ENCODE data around the gene ALDH1A1.
"Not testable (repeated sequence)": the region's sequence is repeated elsewhere in the genome, so short reads cannot be mapped to it uniquely, and the experiment has no call there.

The ALDH1A1 gene

DNA sequence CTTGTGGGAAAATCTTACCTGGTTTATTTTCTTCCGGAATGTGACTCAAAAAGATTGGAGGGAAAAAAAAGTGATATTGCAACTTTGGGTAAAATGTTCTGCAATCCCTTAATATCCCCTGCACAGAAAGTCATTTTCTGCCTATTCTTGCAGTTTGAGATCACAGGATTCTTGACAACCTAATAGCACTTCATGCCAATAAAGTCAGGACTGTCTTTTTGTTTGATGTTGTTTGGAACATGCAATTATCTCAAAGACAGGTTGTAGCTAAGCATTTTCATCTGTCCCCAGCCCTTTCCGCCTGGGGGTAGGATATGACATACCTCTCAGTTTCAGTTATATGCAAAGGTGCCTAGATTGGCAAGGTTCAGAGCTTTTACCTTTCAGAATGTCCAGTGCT, 63.9 kb downstream of the ALDH1A1 start:
- no peak for DNase-seq

DNA sequence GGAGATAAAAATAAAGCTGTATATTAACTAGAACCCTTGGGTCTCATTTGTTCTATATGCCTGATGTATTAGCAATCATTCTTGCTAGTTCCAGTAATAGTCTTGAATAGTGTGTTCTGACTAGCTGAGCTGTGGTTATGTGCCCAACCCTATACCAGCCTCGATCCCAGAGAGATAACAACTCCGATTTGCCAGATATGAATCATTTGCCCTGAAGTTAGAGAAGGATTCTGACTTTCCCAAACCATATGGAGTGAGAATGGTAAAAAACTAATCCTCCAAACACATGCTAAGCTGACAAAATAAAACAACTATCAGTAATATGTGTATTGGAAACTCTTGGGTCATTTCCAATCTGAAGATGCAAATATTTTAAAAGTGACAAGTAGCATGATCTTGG, 64.8 kb downstream of the ALDH1A1 start:
- no peak for DNase-seq

DNA sequence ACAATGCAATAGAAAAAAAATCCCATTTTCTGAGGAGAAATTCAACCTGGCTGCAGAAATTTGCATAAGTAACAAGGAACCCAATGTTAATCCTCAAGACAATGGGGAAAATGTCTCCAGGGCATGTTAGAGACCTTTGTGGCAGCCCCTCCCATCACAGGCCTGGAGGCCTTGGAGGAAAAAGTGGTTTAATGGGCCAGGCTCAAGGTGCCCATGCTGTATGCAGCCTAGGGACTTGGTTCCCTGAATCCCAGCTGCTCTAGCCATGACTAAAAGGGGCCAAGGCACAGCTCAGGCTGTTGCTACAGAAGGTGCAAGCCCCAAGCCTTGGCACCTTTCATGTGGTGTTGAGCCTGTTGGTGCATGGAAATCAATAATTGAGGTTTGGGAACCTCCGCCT, 66.5 kb downstream of the ALDH1A1 start:
- no peak for DNase-seq

DNA sequence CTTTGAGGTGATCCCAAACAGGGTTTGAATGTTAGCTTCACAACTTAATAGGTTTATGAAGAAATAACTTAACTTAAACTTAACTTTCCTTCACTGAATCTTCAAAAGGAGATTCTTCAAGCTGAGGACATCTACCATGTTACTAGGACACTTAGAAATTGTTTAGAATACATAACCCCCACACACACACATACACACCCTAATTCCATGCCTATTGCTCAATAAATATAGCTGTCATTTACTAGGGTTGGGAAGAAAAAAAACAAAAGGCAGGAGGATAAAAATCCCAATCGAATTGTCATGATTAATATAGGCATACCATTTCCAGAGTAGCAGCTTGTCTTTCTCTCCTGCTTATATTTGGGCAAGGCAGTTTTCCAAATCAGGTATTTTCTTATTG, 68.3 kb downstream of the ALDH1A1 start:
- no peak for DNase-seq

DNA sequence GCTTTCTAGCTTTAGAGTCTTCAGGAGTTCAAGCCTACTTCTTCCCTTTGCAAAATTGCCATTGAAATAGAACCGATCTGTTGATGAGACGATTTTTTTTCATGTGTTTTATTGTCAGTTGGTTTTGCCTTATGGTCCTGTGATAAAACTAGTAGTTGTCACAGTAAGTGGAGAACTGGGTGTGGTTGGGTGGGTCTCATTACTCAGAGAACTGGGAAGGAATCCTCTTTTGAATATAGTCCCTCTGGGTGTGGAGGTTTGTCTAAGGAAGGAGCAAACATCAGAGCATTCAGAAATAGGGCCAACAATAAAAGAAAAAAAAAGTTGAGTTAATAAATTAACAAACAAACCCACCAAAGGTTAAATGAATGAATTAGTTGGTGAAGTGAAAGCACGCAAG, 69.0 kb downstream of the ALDH1A1 start:
- DNase-seq: no peak

DNA sequence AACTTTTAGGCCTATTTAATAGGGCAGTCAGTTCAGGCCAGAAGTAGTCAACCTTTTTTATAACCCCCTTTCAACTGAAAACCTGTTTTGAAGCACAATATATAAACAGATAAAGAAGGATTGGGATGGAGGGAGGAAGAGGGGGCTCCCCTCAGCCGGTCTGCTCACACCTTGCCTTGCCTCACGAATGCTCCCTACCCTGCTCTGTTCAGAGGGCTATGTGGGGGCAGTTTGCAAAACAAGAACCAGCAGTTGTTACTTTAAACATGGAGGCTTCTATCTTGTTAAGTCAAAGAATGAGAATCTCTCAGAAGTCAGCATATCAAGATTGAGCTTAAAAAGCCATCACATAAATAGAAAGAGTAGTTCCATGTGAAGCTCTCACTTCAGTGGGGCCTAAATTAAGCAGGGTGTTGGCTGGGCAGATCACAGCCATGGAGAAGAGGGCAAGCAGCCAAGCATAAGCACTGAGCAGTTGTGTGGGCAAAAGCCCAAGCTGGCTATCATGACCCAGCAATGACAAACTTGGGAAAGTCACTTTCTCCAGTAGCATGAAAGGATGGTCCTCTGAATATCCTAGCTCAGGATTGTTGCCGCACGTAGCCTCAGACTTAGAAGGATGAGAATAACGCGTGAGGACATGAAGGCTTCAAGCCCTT, 70.6 kb downstream of the ALDH1A1 start:
- no peak for DNase-seq

DNA sequence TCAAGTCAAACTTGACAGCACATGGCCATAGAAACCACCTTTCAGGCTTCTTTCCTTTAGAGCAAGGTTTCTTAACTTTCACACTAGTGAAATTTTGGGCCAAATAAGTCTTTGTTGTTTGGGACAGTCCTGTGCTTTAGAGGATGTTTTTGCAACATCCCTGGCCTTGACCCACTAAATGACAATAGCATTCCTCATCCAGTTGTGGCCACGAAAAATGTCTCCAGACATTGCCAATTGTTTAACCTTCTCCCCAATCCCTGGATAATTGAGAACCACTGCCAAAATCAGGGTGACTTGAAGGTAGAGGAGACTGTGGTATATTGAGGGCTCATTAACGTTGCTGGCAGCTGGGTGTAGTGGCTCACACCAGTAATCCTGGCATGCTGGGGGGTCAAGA, 72.0 kb downstream of the ALDH1A1 start:
- no peak for DNase-seq

DNA sequence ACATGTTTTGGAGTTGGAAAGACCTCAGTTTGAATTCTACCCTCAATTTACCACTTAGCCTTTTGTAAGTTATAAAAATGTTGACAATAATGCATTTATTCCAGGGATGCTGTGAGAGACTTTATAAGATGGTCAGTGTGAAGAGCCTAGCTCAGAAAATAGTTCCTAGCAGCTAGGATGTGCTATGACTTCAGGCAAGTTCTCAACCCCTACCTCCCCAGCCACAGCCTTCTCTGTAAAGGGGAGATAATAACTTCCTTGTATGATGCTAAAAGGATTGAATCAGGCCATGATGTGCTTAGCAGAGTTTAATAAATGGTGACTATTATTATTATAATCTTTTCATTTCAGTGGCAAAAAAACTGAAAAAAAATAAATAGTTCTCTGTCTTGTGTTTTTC, 77.6 kb downstream of the ALDH1A1 start:
- no peak for DNase-seq

DNA sequence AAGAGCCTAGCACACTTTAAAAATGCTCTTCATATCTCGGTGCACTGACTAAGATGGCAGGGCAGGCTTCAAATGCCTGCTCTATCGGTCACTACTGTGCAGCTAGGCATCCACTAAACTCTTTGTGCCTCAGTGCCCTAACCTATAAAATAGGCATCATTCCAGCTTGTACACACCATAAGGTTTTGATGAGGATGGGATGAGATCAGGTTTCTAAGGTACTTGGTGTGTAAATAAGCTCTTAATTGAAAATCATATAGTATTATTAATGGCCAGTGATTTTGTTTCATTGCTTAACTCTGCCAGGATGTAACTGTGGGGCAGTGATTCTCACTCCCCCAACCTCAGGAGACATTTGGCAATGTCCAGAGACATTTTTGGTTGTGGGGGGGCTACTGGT, 78.5 kb downstream of the ALDH1A1 start:
- no peak for DNase-seq

DNA sequence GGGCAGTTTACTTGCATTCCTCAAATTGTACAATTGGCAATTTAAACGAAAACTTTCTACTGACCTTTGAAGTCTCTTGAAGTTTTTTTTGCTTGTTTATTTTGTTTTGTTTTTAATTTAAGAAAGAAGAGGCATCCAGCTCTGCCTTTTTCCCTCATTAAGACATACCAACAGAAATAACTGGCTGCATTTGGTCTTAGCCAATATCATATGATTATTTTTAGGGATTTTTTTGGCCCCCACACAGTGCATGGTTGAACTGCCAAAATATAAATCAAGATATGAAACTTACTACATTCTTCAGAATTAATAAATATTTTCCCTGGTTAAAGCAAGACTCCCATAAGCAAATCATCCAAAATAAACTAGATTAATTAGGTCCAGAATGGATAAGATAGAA, 79.4 kb downstream of the ALDH1A1 start:
- DNase-seq: no peak

DNA sequence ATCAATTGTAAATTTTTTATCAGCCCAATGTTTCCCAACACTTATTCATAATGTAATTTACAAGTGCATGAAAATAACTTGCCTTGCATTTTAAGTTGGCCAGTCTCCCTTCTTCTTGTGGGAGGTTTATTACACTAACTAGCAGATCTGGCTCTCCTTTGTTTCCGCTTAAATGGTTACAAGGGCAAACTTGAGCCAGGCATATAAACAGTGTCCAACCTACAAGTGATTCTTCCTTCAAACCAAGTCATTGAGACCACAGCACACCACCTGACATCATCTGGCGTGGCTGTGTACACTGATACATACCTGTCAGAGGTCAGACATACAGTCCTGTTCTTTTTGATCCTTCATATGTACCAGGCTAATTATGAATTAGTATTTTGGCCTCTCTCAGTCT, 80.1 kb downstream of the ALDH1A1 start:
- no peak for DNase-seq

DNA sequence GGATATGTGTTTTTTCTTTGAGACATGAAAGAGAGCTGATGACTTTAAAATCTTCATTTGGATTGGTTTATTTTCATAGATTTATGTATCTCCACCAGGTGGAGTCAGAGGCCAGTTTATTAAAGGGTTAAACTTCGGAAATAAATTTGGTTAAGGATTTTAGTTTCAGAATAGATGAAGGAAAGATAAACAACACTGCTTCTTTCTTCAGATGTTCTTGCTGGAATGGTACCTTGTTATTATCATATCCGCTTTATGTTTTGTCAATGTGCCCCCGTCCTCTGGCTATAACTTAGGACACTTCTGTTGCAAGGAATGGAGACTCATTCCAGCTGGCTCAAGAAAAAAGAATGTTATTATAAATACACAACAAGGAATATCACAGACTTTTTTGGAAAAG, 81.2 kb downstream of the ALDH1A1 start:
- no peak for DNase-seq

DNA sequence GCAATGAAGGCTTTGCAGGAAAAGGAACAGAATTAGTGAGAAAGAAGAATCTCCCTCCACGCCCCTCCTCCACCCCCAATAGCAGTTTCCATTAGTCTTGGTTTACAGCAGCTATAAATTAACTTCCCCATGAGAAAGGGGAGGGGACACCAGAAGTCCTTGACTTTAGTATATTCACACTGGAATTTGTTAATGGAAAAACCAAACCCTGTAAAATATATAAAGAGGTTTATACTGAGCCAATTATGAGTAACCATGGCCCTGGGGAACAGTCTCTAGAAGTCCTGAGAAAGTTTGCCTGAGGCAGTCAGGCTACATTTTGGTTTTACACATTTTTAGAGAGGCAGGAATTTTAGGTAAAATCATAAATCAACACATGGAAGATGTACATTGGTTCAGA, 88.5 kb downstream of the ALDH1A1 start:
- DNase-seq: no peak

DNA sequence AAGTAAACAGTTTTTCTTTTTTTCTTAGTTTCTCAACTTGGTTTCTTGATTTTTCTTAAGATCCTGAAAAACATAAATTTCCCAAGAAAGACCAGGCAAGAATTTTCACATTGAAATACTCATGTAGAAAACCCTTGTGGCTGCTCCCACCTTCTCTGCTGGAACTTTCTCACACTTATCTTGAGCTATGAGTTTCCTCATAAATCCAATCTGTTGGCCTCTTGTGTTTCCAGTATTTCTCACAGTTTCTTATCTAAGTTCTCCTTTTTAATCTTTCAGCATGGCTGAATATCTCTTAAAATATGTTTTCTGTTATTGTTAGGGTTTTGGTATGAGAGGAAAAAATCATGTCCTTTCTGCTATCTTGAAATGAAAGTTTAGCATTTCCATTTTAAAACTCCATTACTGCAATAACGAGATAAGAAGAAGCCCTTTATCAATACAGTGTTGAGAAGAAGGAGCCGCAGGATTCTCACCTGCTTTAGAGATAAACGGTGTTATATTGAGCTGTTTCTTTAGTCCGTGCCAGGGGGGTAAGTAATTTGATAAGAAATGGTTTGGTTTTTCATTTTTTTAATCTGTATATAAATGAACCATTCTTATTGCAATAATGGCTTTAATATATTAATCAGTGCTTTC, 89.3 kb downstream of the ALDH1A1 start:
- DNase-seq: no peak

DNA sequence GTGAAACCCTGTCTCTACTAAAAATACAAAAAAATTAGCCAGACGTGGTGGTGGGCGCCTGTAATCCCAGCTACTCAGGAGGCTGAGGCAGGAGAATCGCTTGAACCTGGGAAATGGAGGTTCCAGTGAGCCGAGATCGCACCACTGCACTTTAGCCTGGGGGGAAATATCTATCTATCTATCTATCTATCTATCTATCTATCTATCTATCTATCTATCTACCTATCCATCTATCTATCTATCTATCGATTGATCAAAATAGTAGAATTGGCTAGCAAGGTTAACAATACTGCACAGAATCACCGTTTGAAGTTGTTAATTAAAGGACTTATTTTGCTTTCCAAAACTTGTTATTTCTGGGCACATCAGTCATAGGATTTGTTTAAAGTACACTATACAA, 90.1 kb downstream of the ALDH1A1 start:
- DNase-seq: not testable (repeated sequence)

DNA sequence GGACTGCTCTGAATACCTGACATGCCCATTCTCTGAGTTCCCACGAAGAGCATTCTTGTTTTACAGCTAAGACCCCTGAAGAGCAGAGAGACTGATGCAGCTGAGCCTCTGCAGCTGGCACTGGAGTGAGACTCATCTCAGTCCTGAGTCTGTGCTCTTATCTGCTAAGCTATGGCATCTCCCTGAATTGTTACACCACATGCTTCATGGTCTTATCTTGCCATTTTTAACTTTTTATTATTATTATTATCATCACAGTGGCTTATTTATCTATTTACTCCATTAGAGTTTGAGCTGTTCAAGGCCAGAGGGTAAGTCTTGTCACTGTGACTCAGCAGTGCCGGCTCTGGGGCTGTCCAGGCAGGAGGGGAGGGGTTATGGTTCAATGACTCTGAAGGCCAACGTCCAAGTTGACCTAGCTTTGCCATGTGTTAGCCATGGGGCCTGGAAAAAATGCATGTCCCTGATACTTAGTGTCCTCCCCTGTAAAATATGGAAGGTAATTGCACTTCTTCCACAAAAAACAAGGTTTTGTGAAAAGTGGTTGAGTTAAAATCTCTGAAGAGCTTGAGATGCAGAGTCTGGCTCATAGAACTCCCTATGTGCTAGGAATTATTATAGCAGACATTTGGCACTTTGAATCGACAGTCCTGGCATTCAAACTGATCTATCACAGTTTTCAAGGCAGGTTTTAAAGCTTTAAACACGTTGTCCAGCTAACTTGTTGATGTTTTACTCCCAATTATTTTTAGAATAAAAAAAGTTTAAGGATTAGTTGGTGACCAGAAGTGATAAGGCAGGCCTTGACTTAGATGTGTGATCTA, 94.6 kb downstream of the ALDH1A1 start:
- no peak for DNase-seq

DNA sequence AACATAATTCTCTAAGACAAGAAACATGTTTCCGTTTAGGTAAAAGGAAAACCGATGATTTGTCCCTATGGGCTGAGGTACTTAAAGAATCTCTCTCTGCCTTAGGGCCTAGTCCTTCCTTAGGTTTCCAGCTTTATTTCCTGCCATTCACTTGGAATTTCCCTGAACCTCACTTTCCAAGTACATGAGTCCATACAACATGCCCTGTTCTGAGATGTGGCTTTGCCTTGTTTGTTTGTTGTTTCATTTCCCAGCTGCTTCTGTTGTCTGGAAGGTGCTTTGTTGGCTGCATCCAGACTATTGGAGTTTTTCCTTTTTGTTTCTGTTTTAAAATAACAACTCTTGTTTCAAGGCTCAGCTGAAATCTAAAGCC, 95.2 kb downstream of the ALDH1A1 start:
- DNase-seq: no peak

DNA sequence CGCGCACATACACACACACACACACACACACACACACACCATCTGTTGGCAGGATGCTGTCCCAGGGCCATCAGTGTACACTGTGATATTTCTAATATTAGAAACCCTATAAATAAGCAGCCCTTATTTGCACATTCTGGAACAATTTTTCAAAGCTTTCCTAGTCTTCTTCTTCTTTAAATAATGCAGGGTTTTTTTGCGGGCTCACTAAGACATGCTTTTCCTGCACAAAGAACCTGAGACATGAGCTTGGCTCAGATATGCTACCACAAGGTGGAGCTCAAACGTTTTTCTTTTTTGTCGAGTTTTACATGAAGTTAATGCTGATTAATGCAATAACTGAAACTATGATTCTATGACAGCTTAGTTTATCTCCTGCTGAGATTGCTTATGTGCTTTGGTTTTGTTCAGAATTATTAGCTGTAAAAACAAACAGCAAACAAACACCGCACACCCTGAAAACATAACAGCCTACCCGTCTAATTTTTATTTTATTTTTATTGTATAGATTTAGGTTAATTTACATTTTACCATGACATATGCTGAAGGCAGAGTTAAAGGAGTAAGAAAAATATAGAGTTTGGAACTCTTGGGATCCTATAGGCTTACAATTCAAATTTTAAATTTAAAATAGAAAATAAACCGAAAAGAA, 95.8 kb downstream of the ALDH1A1 start:
- peak; percentile 18 for DNase-seq

DNA sequence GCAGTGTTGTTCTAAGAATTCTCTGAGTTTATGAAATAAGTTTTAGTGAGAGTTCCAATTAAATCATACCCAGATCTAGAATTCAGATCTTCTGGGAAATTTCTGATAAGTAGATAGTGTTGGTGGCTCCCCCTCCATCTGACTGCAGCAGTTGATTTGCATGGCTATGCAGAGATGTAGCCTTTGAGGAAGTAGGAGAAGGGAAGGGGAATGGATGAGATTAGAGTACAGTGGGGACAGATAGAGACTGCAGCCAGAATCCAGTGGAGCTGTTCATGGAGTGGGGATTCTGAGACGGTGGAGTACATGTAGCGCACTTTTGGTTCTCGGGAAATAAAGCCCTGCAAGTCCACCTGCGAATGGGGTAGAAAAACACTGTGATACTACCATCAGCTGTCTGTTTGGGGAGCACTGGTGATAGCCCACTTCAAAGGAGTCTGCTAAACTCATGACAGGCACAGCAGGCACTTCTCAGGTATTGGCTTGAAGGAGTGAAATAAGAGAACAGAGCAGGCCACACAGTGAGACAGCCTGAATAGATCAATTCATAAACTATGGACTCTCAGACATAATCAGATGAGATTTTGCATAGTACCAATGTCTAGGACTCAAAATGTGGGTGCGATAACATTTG, 96.8 kb downstream of the ALDH1A1 start:
- no peak for DNase-seq

DNA sequence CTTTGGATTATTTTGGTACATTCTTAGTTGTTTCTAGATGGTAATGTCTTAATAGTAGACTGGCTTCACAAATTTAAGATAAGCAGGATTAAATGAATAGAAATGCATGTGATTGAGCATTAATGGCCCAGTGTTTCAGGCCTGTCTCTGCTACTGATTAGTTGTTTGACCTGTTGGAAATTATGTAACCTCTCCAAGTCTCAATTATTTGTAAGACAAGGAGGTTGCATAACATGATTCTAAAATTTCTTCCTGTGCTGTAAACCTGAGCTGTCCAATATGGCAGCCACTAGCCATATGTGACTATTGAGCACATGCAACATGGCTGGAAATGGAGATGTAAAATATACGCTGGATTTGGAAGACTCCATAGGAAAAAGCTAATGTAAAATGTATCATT, 97.5 kb downstream of the ALDH1A1 start:
- DNase-seq: no peak
